SW 1271 (cell line): ENCODE results near the gene OTOP1.
"Not testable (repeated sequence)": the region's sequence is repeated elsewhere in the genome, so short reads cannot be mapped to it uniquely, and the experiment has no call there.

Source experiments
- DNase-seq, 2 experiments: peaks; one replicate each; lab custom pipeline; 2025; lab: John Stamatoyannopoulos, UW

Gene OTOP1

DNA sequence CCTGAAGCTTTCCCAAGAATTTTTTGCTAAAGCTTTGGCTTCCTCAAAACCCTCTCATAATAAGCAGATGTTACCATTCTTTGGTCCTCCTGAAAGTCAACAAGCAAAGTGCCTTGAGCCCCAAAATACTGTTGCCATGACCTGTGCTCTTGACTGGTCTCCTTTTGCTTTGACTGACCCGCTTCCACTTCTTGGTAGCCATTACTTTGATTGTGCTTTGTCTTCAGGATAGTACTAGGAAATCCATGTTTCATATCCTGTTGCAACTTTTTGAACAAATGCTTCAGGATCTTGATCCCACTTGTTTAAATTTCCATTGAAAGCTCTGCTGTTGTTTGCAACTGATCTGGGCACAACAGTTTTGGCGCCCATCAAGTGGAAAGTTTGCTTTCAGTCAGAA lies 6.9 kb upstream of the OTOP1 start:
- DNase-seq: no peak

- DNase-seq: no peak
These were observed 1.6 kb upstream of the OTOP1 start for GRCh38 chr4:4228356-4228668.

DNA sequence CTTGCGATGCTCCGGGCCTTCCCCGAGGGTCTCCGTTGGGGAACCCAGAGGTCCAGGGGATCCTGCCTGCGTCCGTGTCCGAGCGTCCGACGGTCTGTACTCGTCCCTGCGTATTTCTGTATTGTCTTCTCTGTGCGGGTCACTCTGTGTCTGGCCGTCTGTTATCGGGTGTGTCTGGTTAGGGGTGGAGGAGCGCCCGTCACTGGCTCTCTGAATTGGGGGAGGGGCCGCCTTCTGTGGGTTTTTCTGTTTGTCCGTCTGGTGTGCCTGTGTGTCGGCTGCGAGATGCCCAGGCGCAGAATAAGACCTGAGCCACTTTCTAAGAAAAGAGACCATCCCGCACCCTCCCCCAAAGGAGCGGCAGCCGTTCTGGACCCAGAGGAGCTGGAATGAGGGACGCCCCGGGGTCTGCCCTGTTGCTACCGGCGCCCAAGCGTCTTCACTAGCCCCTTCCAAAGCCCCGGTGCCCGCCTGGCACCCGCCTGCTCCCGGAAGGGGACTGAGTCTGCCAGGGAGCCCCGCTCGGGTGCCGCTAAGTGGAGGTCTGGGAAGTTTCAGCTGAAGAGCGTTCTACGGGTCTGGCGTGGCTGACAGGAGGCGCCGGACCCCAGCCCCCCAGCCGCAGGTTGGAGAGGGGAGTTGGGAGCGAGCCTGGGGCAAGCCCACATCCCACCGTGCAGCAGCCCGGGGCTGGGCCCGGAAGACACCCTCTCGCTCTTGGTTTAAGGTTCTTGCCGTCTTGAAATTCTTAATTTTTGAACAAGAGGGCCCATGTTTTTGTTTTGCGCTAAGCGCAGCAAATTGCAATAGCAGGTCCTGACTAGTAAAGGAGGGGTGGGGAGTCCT lies 1.0 kb upstream of the OTOP1 start:
- no peak for DNase-seq

DNA sequence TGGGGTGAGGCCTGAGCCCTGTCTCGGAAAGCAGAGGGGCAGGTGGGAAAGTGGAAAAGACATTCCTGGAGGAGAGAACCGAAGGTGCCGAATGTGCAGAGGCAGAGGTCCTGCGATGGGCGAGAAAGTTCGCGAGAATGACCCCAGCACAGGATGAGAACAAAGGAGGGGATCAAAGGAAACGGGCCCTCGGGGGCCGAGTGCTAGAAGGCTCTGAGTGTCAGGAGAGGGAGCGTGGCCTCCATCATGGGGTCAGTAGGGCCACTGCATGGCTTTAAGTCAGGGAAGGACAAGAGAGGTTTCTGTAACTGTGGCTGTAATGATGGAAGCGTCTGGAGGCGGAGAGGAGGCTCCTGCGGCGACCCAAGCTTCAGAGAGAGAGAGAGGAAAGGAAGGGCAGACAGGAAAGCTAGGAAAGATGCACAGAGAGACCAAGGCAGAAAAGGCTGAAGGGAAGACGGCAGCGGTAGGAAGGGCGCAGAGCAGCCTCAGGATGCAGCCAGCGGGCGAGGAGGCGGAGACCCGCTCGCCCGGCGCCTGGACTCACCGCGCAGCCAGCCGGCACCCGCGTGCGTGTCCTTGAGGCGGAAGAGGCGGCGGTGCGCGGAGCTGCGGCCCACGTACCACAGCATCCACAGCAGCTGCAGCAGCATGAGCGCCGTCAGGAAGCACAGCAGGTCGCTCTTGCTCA lies 669 bp downstream of the OTOP1 start:
- DNase-seq: no peak

GRCh38 chr4:4217113-4217512 lies 9.6 kb downstream of the OTOP1 start:
- no peak for DNase-seq

- DNase-seq: peak; percentile 9 to 40
These were observed 10.1 kb downstream of the OTOP1 start for GRCh38 chr4:4216648-4217047.

- DNase-seq: not testable (repeated sequence)
These were observed 13.1 kb downstream of the OTOP1 start for GRCh38 chr4:4213674-4214073.

GRCh38 chr4:4206204-4206603 lies 20.5 kb downstream of the OTOP1 start:
- DNase-seq: no peak

- no peak for DNase-seq
These were observed 22.4 kb downstream of the OTOP1 start for GRCh38 chr4:4204401-4204745.

GRCh38 chr4:4203688-4204400 lies 22.9 kb downstream of the OTOP1 start:
- no peak for DNase-seq

- no peak for DNase-seq
These were observed 24.2 kb downstream of the OTOP1 start for GRCh38 chr4:4202510-4202909.

GRCh38 chr4:4200624-4201023 lies 26.1 kb downstream of the OTOP1 start:
- DNase-seq: no peak

DNA sequence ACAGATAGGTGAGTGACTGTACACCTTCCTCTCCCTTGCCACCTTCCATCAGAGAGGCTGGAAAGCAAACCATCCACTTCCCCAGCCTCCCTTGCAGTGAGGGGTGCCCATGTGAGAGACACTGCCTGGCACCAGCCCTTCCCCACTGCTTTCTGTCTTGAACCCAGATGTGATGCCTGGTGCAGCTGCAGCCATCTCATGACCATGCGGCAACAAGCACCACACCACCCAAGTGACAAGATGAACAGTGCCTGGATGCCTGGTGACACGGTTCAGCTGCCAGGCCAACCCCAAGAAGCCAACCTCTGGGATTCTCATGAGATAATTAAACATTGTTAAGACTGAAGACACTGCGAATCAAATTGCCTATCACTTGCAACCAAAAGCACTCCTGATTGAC lies 31.4 kb downstream of the OTOP1 start:
- DNase-seq: no peak

- not testable (repeated sequence) for DNase-seq
These were observed 38.2 kb downstream of the OTOP1 start for GRCh38 chr4:4188557-4188956.

GRCh38 chr4:4185528-4185927 lies 41.2 kb downstream of the OTOP1 start:
- no peak for DNase-seq

GRCh38 chr4:4182835-4183568 lies 43.7 kb downstream of the OTOP1 start:
- peak in 1 of 2 experiments; percentile 4 for DNase-seq

DNA sequence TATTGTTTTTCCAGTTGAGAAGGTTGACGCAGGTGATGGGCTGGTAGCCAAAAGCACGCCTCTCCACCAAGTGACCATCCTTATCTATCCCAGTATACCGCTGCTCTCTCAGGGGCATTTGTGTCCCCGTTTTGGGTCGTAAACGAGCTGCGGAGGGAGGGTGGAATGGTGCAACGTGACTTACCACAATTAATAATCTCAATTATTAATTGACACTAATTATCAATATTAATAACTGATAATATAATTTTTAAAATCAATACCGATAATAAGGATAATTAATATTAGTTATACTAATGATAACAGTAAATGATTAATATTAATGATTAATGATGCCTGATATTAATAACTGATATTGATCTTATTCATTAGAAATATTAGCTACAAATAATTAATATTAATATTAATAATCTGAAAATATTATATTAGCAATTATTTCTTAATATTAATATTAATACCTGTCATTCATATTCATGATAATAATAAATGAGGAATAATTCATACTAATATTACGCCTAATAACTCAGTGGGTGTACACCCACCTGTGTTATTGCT lies 56.1 kb downstream of the OTOP1 start:
- DNase-seq: no peak

DNA sequence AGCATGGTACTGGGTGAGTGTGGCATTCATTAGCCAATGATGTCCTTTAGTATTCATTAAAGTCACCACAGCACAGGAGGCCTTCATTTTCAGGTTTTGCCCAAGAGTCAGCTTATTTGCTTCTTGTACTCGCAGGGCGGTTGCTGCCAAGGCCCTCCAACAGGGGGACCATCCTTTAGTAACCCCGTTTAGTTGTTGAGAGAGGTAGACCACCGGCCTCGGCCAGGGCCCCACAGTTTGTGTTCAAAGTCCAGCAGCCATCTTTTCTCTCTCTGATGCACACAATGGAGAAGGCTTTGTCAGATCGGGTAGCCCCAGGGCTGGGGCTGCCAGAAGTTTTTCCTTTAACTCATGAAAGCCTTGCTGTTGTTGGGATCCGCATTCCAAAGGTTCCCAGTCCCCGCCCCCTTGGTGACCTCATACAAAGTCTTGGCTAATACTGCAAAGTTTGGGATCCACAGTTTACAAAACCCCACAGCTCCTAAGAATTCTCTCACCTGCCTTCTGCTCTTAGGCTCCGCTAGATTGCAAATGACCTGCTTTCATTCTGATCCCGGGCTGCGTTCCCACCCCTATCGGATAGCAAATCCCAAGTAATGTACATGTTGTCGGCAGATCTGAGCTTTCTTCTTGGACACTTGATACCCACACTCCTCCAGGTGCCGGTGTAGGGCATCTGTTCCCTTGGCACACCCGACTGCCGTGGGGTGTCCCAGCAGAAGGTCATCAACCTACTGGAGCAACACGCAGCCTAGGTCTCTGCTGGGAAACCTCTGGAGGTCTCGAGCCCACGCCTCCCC lies 58.5 kb downstream of the OTOP1 start:
- not testable (repeated sequence) for DNase-seq

GRCh38 chr4:4166986-4167385 lies 59.7 kb downstream of the OTOP1 start:
- not testable (repeated sequence) for DNase-seq

GRCh38 chr4:4165701-4166392 lies 60.9 kb downstream of the OTOP1 start:
- peak in 1 of 2 experiments; percentile 7 for DNase-seq
